NCI-H226 (cell line): ENCODE data around the gene CD27.
"Not testable (repeated sequence)": the region's sequence is repeated elsewhere in the genome, so short reads cannot be mapped to it uniquely, and the experiment has no call there.

Source experiments
- DNase-seq: peaks from one replicate; pipeline ENCODE4 v3.0.0-alpha.2; 2015

CD27 gene

GRCh38 chr12:6444704-6445688 lies at the start of gene CD27:
Gene CD27, plus strand, starts transcription at chr12:6444955. Its CDS starts 141 bp downstream, at chr12:6445096.
- DNase-seq: no peak

- no peak for DNase-seq
Observed at GRCh38 chr12:6396031-6396430, 48.7 kb upstream of the CD27 start.

GRCh38 chr12:6399884-6400644 lies 44.7 kb upstream of the CD27 start:
- no peak for DNase-seq

DNA sequence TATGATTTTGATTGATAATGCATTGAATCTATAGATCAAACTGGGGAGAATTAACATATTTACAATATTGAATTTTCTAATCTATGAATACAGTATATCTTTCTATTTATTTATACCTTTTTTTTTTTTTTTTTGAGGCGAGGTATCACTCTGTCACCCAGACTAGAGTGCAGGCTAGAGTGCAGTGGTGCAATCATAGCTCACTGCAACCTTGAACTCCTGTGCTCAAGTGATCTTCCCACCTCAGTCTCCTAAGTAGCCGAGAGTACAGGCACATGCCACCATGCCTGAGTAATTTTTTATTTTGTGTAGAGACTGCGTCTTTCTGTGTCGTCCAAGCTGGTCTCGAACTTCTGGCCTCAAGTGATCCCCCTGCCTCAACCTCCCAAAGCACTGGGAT lies 40.4 kb upstream of the CD27 start:
- no peak for DNase-seq

DNA sequence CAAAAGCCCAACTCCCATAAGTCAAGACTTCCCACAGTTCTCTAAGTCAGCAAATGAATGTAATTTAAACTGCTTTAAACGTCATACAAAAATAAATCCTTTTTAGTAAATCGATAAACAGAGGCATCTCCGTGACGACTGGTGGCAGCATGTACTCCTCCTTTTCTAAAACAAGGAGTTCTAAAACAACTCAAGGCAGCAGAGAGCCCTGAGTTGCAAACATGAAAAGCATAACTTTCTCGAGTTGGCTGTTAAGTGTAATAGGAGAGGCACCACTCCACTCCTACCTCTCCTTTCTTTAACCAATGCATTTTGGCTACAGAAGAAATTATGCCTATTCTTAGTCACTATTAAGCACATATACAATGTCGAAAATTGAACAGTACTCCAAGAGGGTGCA lies 38.8 kb upstream of the CD27 start:
- no peak for DNase-seq

DNA sequence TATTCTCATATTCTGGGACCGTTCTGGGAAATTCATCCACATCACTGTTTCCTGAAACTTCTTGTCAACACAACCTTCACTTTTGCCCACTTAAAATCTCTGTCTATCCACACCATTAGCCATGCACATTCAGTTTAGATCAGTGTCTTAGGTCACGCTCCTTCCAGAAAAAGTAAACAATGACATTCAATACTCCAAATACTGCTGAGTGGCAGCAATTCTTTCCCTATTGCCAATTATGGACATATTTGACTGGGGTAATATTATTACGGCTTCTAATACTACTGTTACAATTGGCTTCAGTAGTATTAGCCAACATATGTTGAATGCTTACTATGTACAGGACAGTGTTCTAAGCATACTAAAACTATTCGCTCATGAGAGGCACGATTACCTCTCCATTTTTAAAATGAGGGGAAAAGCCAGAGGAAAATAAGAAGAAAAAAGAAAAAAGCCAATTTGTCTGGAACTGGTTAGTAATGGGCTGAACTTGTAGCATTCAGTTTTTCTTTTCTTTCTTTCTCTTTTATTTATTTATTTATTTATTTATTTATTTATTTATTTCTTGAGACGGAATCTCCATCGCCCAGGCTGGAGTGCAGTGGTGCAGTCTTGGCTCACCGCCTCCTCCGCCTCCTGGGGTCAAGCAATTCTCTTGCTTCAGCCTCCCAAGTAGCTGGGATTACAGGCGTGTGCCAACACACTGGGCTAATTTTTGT lies 37.4 kb upstream of the CD27 start:
- no peak for DNase-seq

DNA sequence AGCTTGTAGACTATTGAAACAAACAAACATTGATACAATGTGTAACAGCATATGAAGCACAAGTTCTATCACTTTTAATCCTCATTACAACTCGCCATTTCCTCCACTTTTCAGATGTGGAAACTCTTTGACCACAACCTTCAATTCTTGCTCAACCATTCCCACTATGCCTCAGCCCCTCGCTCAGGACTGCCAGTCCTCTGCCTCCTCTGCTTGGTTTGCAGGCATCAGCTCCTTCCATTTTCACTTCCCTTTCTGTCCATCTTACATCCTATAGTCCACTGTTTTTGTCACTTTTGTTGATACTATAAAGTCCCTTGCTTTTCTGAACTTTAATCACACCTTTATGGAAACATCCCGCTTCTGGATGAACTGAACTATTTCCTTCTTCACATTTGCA lies 28.2 kb upstream of the CD27 start:
- no peak for DNase-seq

DNA sequence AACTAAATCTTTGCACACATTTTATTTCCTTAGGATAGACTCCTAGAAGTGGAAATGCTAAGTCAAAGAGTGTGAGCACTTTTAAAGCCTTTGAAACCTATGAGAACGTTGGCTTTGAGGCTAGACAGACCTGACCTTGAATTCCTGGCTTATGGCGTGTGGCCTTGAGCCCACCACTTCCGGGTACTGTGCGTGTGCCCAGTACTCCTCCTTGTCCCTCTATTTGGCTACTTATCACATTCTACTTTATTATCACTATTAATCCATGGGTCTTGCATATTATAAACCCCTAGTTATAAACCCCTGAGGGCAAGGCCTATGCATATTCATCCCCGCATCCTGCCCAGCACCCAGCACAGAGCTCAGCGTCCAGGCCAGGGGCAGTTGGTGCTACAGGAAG lies 26.0 kb upstream of the CD27 start:
- DNase-seq: no peak

- DNase-seq: no peak
Observed at GRCh38 chr12:6420364-6420763, 24.4 kb upstream of the CD27 start.

- DNase-seq: peak; percentile 75
Observed at GRCh38 chr12:6423267-6424007, 21.3 kb upstream of the CD27 start.

- no peak for DNase-seq
Observed at GRCh38 chr12:6424008-6424347, 20.8 kb upstream of the CD27 start.

DNA sequence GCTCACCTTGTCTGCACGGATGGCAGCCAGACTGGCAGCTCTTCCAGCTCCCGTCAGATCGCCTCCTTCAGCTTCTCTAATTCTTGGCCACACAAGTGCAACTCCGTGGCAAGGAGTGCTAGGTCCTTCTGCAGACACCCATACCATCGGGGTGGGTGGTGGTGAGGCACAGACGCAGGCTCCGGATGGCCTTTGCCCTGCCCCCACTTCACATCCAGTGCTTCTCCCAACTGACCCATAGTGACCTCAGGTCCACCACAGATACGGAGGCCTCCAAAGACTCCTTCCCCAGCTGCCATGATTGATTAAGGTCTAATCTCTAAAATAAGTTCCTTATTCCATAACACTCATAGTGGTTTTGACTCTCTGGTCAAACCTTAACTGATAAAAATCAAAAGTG lies 19.9 kb upstream of the CD27 start:
- no peak for DNase-seq

- DNase-seq: no peak
Observed at GRCh38 chr12:6425590-6426531, 18.9 kb upstream of the CD27 start.

GRCh38 chr12:6426882-6427671 lies 17.7 kb upstream of the CD27 start:
- no peak for DNase-seq

DNA sequence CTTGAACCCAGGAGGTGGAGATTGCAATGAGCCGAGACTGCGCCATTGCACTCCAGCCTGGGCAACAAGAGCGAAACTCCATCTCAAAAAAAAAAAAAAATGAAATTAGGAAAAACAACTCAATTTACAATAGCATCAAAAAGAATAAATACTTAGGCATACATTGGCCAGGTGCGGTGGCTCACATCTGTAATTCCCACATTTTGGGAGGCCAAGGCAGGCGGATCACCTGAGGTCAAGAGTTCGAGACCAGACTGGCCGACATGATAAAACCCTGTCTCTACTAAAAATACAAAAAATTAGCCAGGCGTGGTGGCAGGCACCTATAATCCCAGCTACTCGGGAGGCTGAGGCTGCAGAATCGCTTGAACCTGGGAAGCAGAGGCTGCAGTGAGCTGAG lies 17.0 kb upstream of the CD27 start:
- not testable (repeated sequence) for DNase-seq

- DNase-seq: no peak
Observed at GRCh38 chr12:6428326-6428725, 16.4 kb upstream of the CD27 start.

DNA sequence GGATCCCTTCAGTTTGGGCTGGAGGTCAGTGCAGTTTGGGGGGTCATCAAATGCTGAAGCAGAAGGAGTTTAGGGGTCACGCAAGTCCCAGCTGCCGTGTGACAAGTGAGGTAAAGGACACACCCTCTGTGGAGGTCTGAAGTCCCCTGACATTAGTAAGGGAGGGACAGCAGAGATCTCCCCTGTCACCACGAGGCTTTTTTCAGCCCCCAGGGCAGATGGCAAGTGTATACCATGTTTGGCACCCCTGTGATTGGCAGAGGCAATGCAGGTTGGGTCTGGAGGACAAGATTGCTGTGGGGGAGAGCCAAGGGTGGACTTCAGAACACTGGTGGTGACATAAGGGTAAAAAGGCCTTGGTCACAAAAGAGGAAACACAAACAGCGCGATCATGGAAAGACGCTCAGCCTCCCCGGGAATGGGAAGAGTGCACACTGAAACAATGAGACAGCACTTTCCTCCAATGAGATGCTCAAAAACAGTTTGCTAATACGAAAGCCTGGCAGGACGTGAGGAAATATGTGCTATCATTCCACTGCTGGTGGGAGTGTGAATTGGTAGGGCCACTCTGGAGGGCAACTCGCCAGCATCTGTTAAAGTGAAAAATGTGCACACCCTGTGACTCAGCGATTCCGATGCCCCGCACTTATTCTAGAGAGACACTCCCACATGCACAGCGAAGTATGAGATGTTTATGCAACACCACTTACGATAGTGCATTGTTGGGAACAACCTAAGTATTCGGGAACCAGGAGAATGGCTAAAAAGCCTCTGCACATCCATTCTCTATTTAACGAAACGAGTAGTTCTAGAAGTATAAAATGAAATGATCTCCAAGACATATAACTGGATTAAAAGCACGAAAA lies 14.4 kb upstream of the CD27 start:
- DNase-seq: peak; percentile 99

DNA sequence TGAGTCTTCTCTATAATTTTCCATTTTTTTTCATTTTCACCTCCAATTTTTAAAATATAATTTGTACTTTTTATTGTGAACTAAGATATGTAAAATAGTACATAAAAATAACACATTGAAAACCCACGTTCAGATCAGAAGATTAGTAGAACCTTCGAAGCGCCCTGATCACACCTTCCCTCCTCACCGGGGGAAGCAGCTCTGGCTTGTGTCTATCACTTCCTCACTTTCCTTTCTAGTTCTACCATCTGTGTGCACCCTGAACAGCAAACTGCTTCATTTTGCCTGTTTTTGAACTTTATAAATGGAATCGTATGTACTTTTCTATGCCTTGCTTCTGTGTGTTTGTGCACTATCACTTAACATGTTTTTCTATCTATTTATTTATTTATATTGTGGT lies 11.8 kb upstream of the CD27 start:
- DNase-seq: no peak
